Stimulated activated CD4-positive, alpha-beta T cell treated with anti-CD3 and anti-CD28 coated beads, Interleukin-4, amount 100 ng/mL, for 24 hours (primary cell): Measurements from ENCODE around the gene GRM7.

Source experiments
- DNase-seq: peaks from one replicate; pipeline ENCODE4 v3.0.0-alpha.2; 2020

The GRM7 gene

DNA sequence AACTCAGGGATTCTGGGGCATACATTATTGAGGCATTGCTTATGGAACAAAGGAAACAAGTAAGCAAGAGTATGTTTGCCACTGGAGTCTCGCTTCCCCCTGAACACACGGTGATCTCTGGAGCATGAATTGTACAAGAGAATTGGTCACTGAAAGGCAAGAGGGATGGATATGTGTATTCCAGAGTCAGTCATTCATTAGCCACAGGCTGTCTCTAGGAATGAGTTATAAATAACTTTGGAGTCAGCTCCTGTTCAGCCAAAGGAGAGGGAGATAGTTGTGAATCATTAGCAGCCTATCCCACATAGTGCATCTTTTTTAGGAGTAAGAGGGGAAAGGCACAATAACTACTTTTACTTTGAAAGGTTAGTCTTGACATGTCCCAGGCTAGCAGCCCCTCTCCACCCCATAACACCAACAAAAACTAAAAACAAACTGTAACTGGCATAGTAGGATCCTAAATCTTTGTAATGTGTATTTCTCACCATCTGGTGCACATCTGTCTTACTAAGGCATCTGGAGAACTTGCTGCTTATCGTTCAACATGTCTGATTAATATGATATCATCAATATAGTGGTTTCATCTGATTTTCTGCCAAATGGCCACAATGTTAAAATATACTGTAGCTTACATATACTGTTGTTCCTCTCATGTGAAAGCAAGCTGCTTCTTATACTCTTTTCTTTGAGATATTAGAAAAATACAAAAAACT lies 462.2 kb downstream of the GRM7 start:
- DNase-seq: no peak

DNA sequence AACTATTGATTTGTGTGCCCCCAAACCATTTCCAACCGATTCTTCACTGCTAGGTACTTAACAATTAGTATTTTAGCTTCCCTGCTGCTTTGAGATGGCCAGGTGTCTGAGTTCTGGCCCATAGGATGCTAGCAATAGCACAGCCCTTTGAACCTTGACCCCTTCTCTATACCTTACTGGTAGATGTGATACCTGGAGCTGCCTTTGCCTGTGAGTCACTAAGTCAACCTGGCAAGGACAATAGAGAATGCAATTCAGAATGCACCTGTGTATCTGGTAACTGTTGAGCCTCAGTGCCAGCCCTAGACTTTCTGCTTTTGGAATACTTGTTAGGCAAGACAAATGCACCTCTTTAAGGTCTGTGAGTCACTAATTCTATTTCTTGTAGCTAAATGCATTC lies 467.4 kb downstream of the GRM7 start:
- DNase-seq: no peak

DNA sequence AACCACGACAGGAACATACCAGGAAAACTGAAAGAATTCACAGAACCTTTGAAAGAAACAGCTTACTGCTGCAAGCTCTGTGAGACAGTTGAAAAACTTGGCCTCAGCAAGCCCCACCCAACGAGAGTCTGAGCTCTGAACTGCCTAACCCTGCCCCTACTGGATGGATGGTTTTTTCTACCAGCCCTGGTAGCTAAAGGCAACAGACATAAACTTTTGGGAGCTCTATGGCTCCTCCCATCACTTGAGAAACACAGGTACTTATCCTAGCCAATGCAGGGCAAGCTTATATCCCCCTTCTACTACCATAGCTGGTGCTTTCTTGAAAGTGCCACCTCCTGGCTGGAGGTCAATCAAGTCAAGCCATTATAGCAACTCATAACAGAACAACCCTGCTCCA lies 471.8 kb downstream of the GRM7 start:
- DNase-seq: no peak

DNA sequence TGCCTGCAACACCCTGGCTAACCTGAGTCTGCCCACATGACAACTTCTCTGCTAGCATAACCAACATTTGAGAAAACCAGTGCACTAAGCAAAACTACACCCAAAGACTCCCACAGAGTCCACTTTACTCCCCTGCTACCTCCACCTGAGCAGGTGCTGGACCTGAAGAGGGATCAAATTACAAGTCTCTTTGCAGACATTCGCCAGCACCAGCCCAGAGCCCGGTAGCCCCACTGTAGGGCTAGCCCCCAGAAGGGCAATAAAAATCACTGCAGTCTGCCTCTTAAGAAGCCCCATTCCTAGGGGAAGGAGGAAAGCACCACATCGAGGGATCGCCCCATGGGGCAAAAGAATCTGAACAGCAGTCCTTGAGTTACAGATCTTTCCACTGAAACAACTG lies 472.2 kb downstream of the GRM7 start:
- no peak for DNase-seq

DNA sequence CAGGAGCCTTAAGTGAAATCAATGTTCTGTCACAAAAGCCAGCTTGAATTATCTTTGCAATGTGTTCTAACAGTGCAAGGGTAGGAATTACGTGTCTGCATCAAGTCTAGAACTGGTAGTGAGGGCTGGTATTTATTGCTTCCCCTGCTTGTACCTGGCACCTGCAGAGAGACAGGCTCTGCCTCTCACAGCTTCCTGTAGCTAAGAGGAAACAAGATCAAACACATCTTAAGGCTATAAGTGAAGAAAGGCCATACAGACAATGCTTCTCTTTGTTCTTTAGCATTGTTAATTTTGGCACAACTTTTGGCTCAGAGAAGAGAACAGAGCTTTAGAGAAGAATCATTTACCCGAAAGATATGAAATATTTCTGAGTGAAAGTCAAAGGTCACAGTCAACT lies 479.9 kb downstream of the GRM7 start:
- DNase-seq: no peak

DNA sequence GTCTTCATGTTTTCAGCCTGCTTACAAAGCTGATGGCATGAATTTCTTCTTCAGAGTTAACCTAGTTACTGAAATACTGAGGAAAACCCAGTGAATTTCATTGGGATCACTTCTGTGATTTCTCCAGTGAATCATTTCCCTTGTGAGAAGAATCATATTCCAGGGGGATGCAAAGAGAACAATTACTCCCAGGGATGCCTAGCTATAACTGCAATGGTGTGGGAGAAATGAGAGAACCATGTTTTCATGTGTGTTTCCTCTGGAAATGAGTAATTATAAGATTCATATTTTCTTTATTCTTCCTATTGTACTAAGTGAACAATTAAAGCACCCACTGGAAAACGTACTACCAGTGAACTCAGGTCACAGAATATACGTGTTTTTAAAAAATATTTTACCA lies 485.4 kb downstream of the GRM7 start:
- no peak for DNase-seq

DNA sequence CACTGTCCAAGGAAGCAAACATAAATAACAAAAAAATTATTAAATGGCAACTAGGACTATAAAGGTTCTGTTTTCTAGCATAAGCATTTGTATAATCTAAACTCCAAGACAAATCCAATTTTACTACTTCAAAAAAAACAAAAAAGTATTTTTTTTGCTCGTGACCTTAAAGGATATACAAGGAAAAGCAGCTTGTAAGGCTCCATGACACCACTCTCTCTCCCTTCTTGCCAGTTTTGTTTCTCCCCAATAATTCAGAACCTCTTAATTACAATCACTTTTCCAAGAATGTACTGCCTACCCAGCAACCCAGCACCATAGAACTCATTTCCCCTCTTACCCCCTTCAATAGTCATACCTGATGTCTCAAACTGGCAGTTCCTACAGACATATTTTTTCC lies 496.2 kb downstream of the GRM7 start:
- no peak for DNase-seq

DNA sequence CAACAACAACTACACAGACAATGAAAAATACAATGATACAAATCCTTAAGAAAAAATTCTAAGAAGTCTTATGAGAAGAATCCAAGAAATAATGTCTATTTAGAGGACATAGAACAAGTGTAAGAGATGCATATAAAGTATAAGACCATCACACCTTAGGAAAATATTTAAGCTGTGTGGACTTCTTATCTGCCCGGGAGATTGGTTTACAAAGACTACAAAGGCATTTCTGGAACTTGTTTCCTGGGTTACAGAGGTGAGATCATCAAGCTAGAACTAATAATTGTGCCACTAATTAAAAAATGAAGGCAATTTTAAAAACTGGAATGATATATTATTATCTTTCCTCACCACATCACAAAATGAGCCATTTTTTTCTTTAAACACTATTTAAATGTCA lies 507.1 kb downstream of the GRM7 start:
- no peak for DNase-seq

DNA sequence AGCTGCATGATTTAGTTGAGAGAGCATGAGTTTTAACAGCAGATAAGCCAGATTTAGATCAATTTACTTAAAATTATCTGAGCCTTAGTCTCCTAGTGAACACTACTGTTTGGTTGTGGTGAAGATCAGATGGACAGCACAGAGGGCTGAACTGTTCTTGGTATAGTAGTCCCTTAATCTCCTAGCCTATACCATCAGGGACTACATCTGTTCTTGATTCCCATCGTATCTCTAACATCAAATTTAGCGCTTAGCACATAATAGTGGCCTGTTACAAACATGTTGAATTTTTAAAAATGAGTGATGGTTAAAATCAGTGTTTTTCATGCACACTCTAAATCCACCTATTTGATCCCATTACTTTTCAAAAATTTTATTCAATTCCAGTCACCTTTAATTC lies 507.7 kb downstream of the GRM7 start:
- DNase-seq: no peak

DNA sequence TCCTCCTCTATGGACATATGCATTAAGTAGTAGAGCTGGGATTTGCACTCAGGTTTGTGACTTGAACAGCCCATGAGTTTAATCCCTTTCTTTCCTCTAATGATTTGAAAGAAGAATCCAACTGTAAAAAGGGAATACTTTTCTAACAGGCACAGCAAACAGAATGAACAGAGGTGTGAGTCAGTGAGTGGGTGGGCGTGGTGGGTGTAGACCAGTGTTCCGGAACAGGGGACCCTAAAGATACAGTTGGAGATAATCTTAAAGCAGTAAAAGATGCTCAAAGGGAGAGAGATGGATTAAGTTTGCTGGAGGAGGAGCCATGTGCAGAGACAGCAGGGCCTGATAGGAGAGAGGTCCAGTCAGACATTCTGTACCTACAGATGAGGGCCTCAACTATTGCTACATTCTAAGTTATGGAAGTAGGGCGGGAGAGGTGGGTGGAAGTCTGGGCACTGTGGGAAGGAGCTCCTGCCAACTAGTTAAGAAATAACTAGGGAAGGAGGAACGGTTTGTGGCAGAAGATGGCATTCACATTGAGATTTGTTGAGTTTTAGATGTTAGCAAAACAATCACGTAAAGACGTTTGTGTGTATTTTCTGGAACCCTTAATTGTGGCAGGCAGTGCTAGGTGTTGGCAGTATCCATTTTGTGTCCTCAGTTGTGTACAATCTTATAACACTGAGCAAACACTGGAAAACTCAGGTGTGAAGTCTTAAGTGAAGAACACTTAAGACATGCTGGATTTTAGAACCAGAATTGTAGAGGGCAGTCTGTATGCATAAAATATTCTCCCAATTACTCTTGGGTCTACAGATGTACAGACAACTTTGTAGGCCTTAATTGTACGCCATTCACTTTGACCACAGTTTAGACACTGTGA lies 511.0 kb downstream of the GRM7 start:
- DNase-seq: no peak

DNA sequence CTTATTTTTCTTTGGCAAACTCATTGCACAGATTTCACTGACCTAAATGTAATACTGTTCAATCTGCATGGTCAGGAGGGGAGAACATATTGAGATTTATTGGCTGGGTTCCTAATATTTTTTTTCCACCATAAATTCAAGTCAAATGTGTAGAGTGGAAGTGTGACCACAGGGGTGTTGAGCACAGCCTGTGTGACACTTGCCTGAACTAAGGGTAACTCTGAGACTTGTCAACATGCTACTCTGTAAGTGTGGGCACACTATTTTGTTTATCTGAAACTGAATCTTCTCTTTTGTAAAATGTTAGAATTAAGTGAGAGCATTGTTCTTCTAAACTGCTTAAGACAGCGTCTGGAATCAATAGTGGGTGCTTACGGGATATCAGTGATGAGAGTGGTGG lies 516.2 kb downstream of the GRM7 start:
- DNase-seq: no peak

DNA sequence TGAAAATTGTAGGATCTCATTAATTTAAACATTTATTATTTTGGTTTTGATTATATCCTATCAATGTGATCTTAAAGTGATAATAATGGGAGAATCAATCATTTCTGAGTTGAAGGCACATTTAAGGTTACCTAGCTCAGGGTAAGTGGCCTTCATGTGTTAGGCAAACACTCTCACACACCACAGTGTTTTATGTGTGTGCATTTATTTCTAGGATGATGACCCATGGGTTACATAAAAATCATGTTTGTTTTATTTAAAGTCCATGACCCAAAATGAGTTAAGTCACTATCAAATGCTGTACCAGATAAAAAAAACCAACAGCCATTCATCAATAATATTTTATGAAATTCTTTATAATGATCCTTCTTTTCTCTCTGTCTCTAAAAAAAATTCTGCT lies 520.8 kb downstream of the GRM7 start:
- DNase-seq: no peak

DNA sequence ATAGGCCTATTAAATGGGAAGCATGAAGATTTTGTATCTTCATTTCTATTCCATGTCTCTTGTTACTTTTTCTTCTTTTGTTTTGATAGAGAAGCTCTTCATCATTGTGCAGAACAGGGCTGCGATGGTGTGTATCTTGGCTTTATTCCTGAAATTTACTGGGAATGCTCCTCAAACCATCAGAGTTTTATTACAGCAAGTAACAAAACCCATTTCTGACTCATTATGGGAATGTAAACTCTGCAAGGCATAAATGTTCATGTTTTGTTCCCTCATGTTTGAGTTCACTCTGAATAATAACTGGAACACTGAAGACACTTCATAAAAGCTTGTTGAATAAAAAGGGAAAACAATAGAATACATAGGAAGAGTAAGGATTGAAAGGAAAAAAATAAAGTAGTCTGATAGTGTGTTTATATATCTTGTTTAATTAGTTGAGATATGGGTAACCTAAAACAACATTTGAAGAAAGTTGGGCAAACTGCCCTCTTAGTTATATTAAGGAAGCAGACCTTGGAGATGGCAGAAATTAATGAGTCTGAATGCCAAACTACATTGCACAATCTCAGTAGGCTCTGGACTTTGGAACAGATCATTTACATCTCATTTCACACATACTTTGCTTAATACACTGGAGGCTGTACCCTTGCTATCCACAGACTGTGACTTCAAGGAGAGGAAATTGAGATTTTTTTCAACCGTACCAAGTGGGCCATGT lies 521.5 kb downstream of the GRM7 start:
- no peak for DNase-seq

DNA sequence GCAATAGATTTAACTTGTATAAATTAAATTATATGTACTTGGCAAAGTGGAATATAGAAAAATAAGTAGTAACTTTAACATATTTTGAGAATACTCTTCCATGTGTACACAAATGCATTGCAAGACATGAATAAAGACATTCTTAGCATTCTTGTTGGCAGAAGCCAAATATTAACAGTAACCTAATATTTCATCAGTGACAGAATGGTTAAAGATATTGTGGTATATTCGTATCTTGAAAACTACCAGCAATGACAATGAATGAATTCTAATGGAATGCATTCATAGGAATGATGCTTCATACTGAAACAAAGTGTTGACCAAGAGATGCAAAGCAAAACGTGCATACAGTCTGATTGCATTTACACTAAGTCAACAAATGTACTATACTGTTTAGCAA lies 524.7 kb downstream of the GRM7 start:
- no peak for DNase-seq

DNA sequence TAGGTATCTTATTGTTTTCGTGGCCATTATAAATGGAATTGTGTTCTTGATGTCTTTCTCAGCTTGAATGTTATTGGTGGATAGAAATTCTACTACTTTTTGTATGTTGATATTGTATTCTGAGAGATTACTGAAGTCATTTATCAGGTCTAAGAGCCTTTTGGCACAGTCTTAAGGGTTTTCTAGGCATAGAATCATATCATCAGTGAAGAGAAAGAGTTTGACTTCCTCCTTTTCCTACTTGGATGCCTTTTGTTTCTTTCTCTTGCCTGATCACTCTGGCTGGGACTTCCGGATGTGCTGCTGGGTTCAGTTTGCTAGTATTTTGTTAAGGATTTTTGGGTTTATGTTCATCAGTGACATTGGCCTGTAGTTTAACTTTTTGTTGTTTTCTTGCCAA lies 527.1 kb downstream of the GRM7 start:
- no peak for DNase-seq

DNA sequence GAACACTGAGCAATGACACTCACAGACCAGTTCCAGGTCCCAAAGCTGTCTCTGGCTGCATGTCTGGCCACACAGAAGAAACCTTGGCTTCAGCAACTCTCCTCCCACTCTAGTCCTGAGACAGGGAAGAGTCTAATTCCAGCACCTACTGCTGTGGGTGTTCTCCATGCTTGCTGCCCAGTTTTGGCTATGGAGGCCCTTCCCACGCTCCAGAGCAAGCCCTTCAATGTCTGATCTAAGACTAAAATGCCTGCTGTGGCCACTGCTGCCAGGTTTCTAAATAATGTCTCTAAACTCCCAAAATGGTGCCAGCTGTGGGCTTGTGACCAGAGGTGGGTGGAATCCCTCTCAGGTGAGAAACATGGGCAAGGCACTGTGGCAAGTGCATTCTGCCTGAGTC lies 531.3 kb downstream of the GRM7 start:
- DNase-seq: no peak

DNA sequence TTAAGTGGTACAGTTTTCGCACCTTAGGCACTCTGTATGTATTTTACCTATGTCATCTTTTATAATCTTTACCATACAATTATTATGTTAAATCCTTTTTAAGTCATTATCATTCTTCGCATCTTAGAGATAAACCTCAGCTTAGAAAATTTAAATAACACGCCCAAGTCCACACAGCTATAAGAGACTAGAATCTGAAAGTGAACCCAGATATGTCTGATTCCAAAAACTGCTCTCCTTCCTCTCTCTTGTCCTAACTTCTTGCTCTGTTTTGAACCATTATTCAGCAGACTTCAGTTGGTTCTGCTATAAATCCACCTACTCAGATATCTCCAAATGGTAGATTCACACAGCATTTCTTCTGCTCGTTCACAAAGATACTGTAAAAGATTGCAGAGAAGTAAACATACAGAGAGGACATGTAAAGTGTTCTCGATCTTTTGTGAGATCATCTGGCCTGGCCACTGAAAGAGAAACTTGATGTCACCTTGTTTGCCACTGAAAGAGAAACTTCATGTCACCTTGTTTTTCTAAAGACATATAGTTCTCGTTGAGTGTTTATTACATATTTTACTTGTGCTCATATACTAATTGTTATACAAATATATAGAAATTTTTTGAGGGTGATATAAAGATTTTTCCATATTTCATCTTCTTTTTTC lies 533.2 kb downstream of the GRM7 start:
- no peak for DNase-seq

DNA sequence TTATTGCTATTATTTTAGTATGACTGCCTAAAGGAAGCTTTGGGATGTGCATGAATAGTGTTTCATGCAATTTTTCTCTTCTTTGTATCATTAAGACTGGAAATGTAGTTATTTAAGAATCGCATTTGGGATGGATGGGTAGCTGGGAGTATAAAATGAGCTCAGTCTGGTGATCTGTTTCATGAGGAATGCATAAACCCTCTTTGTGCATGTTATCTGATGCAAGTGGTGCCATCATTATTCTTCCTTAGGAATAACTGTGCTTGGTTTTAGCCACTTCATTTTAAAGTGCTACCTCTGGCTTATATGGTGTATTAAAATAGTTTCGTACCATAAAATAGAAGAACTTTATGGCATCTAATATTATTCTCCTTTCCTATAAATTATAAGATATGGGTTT lies 535.6 kb downstream of the GRM7 start:
- no peak for DNase-seq

DNA sequence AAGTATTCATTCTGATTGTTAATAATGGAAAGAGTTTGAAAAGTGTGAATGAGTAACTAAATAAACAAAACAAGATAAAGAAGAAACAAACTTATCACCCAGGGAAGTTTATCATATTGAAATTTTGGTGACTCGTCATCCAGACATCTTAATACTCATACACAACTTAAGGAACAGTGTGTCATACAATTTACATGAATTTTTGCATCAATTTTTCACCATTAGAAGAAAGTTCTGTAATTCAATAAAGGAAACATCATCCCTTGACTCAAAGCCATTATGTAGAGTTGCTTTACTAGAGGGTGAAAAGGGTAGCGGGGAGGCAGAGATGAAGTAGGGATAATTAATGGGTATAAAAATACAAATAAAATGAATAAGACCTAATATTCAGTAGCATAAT lies 536.2 kb downstream of the GRM7 start:
- no peak for DNase-seq

DNA sequence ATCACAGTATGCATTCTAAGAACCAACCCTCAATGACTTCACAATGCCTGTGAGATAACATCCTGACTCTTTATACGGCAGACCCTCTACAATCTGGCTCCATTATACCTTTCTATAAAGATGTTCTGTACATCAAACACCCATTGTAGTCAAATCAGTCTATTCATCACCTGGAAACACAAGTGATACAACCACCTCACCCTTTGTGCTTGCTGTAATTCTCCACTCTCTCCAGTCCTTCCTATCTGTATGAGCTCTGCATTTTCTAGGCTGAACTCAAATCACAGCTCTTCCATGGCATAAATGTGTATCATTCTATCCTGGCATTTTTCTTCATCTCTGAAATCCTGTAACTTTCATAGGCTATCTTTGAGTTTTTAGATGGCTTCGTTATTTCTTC lies 539.4 kb downstream of the GRM7 start:
- DNase-seq: no peak

DNA sequence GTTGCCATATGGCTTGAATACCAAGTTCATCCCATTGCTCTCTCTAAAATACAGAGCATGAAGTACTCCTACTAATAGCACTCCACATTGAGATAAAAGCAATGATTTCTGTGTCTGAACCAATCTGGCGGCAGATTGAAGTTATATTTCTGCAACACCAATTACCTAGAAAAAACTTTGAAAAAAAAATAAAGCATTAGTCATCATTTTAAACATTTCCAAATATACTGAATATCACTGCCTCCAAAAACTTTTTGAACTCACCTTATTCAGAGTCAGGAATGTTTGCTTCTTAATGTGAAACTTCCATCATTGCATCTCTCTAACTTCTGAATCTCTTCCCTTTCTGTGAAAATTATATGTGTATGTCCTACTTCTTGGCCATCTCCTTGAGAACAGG lies 540.5 kb downstream of the GRM7 start:
- DNase-seq: no peak

DNA sequence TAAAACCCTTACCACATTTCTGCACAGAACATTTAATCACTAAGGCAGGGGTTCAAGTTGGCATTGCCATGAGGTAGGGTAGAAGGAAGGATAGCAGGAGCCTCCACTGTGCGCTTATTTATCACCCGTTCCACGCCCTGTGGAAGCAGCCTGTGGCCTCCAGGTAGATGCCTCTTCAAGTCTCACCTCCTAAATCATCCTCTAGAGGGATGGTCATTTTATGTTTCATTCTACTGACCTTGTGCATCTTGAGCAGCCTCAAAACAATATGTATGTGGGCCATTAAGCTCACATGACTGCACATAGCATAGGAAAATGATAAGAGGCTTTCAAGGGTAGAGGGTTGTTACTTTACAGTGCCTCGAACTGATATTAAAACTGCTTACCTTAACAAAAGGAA lies 546.2 kb downstream of the GRM7 start:
- DNase-seq: no peak

DNA sequence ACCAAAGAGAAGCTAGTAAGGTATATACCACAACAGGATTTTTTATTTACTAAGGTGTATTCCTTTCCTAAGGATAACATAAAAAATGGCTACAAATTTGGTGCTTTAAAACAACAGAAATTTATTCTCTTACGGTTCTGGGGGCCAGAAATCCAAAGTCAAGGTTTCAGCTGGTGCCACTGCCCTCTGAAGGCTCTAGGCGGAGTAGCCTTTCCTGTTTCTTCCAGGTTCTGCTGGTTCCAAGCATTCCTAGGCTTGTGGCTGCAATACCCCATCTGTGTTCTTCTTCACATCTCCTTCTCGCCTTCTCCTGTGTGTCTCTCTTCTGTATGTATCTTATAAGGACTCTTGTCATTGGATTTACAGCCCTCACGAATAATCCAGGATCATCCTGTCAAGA lies 549.9 kb downstream of the GRM7 start:
- DNase-seq: no peak
